H1 (cell line): ENCODE data around the gene MAGI2. TPM values are rescaled to one million over a fixed set of nuclear protein-coding genes. Genes with fewer than 3 reads are reported as not detected.

Experiments used
- CTCF ChIA-PET: fragments of 300-600 bp; sonication (Branson Sonifier 250); formaldehyde crosslinking; loops from one replicate; lab custom pipeline; 2021; ENCODE audit not compliant: partially characterized antibody; lab: Charles Lee
- POLR2A ChIA-PET: fragments of 300-600 bp; sonication (Branson Sonifier 250); formaldehyde crosslinking; loops from one replicate; lab custom pipeline; 2021; ENCODE audit warnings: inconsistent platforms; ENCODE audit not compliant: partially characterized antibody; lab: Charles Lee
- DNase-seq, 2 experiments: peaks; one replicate each; pipeline versions ENCODE4 v3.0.0 to v3.0.0-alpha.2; 2010 to 2022; ENCODE audit warnings: low spot score in 2 of 2, low read depth in 1 of 2, mixed read lengths in 1 of 2
- FAIRE-seq: peaks from 2 replicates; lab custom pipeline; 2011; peaks lifted over from hg19 to GRCh38; lab: Jason Lieb, UNC
- H2AFZ ChIP-seq: 2 replicates; pipeline ENCODE4 v1.8.1; 2012; ENCODE audit warnings: low read length, inconsistent platforms
- H2AK5ac ChIP-seq: 2 replicates; pipeline ENCODE4 v1.6.1; 2013; ENCODE audit warnings: low read depth, low read length
- H2BK120ac ChIP-seq: replicated peaks from 2 replicates; pipeline ENCODE3; 2013; ENCODE audit warnings: low read depth, low read length, inconsistent platforms
- H2BK12ac ChIP-seq: 2 replicates; pipeline ENCODE4 v1.6.1; 2013; ENCODE audit warnings: low read depth, low read length
- H2BK15ac ChIP-seq: 2 replicates; pipeline ENCODE4 v1.6.1; 2013; ENCODE audit warnings: low read length
- H2BK20ac ChIP-seq: 2 replicates; pipeline ENCODE4 v1.6.1; 2013; ENCODE audit warnings: low read length
- H2BK5ac ChIP-seq: 2 replicates; pipeline ENCODE4 v1.6.1; 2013; ENCODE audit warnings: low read depth, low read length
- H3K14ac ChIP-seq: 2 replicates; pipeline ENCODE4 v1.6.1; 2013; ENCODE audit warnings: inconsistent platforms; ENCODE audit not compliant: insufficient read length
- H3K18ac ChIP-seq: 2 replicates; pipeline ENCODE4 v1.6.1; 2013; ENCODE audit warnings: low read length; ENCODE audit errors: extremely low read depth
- H3K23ac ChIP-seq: 2 replicates; pipeline ENCODE4 v1.6.1; 2013; ENCODE audit warnings: inconsistent platforms; ENCODE audit not compliant: insufficient read length
- H3K23me2 ChIP-seq: 2 replicates; pipeline ENCODE4 v1.6.1; 2013; ENCODE audit warnings: low read depth, low read length
- H3K27ac ChIP-seq: 2 replicates; pipeline ENCODE4 v1.6.1; 2011; ENCODE audit warnings: low read depth, low read length, inconsistent platforms
- H3K27me3 ChIP-seq, 4 experiments: replicated peaks in 1 of 4; 1 replicate in 1 of 4; 2 replicates in 3 of 4; pipeline versions ENCODE4 v1.6.1 to v1.8.1; 2011 to 2013; ENCODE audit warnings: low read length in 3 of 4, mild to moderate bottlenecking in 3 of 4, inconsistent platforms in 2 of 4, mixed read lengths in 2 of 4, moderate library complexity in 1 of 4; ENCODE audit not compliant: control insufficient read depth in 3 of 4, insufficient read depth in 3 of 4; ENCODE audit errors: extremely low read depth in 1 of 4
- H3K36me3 ChIP-seq, 4 experiments: 2 replicates each; pipeline versions ENCODE4 v1.6.1 to v1.8.1; 2011 to 2013; ENCODE audit warnings: mild to moderate bottlenecking in 4 of 4, low read length in 3 of 4, moderate library complexity in 2 of 4, control low read depth in 1 of 4, inconsistent platforms in 1 of 4; ENCODE audit not compliant: insufficient read depth in 4 of 4, control insufficient read depth in 2 of 4
- H3K4ac ChIP-seq: replicated peaks from 2 replicates; pipeline ENCODE3; 2013; ENCODE audit warnings: low read length, low read depth, mixed read lengths, inconsistent platforms; ENCODE audit not compliant: insufficient read length
- H3K4me1 ChIP-seq, 4 experiments: replicated peaks in 1 of 4; 1 replicate in 1 of 4; 2 replicates in 3 of 4; pipeline versions ENCODE4 v1.6.1 to v1.8.1; 2011 to 2013; ENCODE audit warnings: low read length in 3 of 4, inconsistent platforms in 2 of 4, mixed read lengths in 1 of 4; ENCODE audit not compliant: insufficient read depth in 4 of 4, control insufficient read depth in 3 of 4
- H3K4me2 ChIP-seq, 2 experiments: 2 replicates each; pipeline versions ENCODE4 v1.6.1 to v1.8.1; 2011 to 2013; ENCODE audit warnings: low read depth in 2 of 2, low read length in 2 of 2, control low read depth in 1 of 2, inconsistent platforms in 1 of 2, mild to moderate bottlenecking in 1 of 2; ENCODE audit not compliant: insufficient read depth in 1 of 2
- H3K4me3 ChIP-seq, 4 experiments: fragments of 200-600, 300-600 bp in 1 of 4; sonication (generic), shearing (Covaris generic), sonication (Bioruptor Twin) in 1 of 4; 2 replicates each; pipeline versions ENCODE4 v1.5.1 to v1.8.1; 2011 to 2016; ENCODE audit warnings: low read length in 4 of 4, low read depth in 3 of 4, control low read depth in 2 of 4, inconsistent platforms in 2 of 4, mild to moderate bottlenecking in 2 of 4, mixed read lengths in 1 of 4, moderate library complexity in 1 of 4; ENCODE audit not compliant: insufficient read depth in 2 of 4; ENCODE audit errors: extremely low read depth in 1 of 4
- H3K56ac ChIP-seq: replicated peaks from 2 replicates; pipeline ENCODE3; 2013; ENCODE audit warnings: low read depth, mild to moderate bottlenecking, mixed read lengths, low read length, inconsistent platforms; ENCODE audit not compliant: insufficient read length
- H3K79me1 ChIP-seq: 2 replicates; pipeline ENCODE4 v1.6.1; 2013; ENCODE audit warnings: low read depth, low read length, control low read depth
- H3K79me2 ChIP-seq, 2 experiments: 2 replicates each; pipeline versions ENCODE4 v1.6.1 to v1.8.1; 2012 to 2013; ENCODE audit warnings: low read length in 2 of 2, mild to moderate bottlenecking in 2 of 2, inconsistent platforms in 1 of 2; ENCODE audit not compliant: insufficient read depth in 2 of 2, control insufficient read depth in 1 of 2
- H3K9ac ChIP-seq, 4 experiments: replicated peaks in 1 of 4; 1 replicate in 1 of 4; 2 replicates in 3 of 4; pipeline versions ENCODE4 v1.6.1 to v1.8.1; 2011 to 2013; ENCODE audit warnings: low read depth in 3 of 4, low read length in 3 of 4, control low read depth in 2 of 4, mild to moderate bottlenecking in 2 of 4, moderate library complexity in 2 of 4, inconsistent platforms in 1 of 4; ENCODE audit errors: extremely low read depth in 1 of 4
- H3K9me3 ChIP-seq, 2 experiments: 2 replicates each; pipeline versions ENCODE4 v1.6.1 to v1.8.1; 2012 to 2013; ENCODE audit warnings: mild to moderate bottlenecking in 2 of 2, moderate library complexity in 2 of 2, control low read depth in 1 of 2, inconsistent platforms in 1 of 2, low read depth in 1 of 2, low read length in 1 of 2, mixed read lengths in 1 of 2; ENCODE audit not compliant: insufficient read depth in 2 of 2
- H4K20me1 ChIP-seq, 2 experiments: replicated peaks in 1 of 2; 2 replicates each; pipeline versions ENCODE3 to v1.8.1; 2011 to 2013; ENCODE audit warnings: inconsistent platforms in 2 of 2, low read length in 2 of 2, mild to moderate bottlenecking in 1 of 2; ENCODE audit not compliant: insufficient read depth in 2 of 2, control insufficient read depth in 1 of 2
- H4K5ac ChIP-seq: 2 replicates; pipeline ENCODE4 v1.6.1; 2013; ENCODE audit warnings: low read length, low read depth, mixed read lengths, inconsistent platforms; ENCODE audit not compliant: insufficient read length
- H4K8ac ChIP-seq: 2 replicates; pipeline ENCODE4 v1.8.0; 2013; ENCODE audit warnings: mild to moderate bottlenecking, moderate library complexity, low read length, inconsistent platforms; ENCODE audit not compliant: insufficient read depth; ENCODE audit errors: extremely low read depth
- H4K91ac ChIP-seq: replicated peaks from 2 replicates; pipeline ENCODE3; 2013; ENCODE audit warnings: low read length, mixed read lengths, inconsistent platforms; ENCODE audit not compliant: insufficient read length
- CBX8 ChIP-seq: fragments of 300-800, 300-1000 bp; sonication (generic); IDR thresholded peaks from 2 replicates; pipeline ENCODE4 v1.7.1; 2016; ENCODE audit warnings: low read depth, low read length, borderline replicate concordance
- GTF2F1 ChIP-seq: IDR thresholded peaks from 2 replicates; pipeline ENCODE4 v1.6.1; 2012; ENCODE audit warnings: low read depth, low read length, improper control_type of control experiment, borderline replicate concordance
- HDAC6 ChIP-seq: IDR thresholded peaks from one replicate; pipeline ENCODE4 v1.7.1; 2012; ENCODE audit warnings: low read depth, mild to moderate bottlenecking, inconsistent platforms, low read length, moderate library complexity
- NRF1 ChIP-seq: IDR thresholded peaks from 2 replicates; pipeline ENCODE4 v1.6.1; 2011; ENCODE audit warnings: mild to moderate bottlenecking, low read depth, low read length, improper control_type of control experiment
- PHF8 ChIP-seq: fragments of 200-600 bp; sonication (generic); conservative IDR thresholded peaks from 2 replicates; pipeline ENCODE4 v1.7.1; 2012; ENCODE audit warnings: low read depth, mild to moderate bottlenecking, inconsistent platforms, low read length, moderate library complexity
- RBBP5 ChIP-seq: IDR thresholded peaks from 2 replicates; pipeline ENCODE4 v1.7.1; 2012; ENCODE audit warnings: low read depth, mild to moderate bottlenecking, inconsistent platforms, low read length, moderate library complexity, borderline replicate concordance
- RNF2 ChIP-seq: fragments of 200-900, 300-1000 bp; sonication (generic); IDR thresholded peaks from 2 replicates; pipeline ENCODE4 v1.7.1; 2016; ENCODE audit warnings: borderline replicate concordance, low read depth, mild to moderate bottlenecking, antibody characterized with exemption, low read length; ENCODE audit not compliant: poor library complexity, severe bottlenecking; ENCODE audit errors: missing control alignments
- RXRA ChIP-seq: IDR thresholded peaks from 2 replicates; pipeline ENCODE4 v1.6.1; 2011; ENCODE audit warnings: low read depth, mild to moderate bottlenecking, low read length, moderate library complexity; ENCODE audit not compliant: insufficient read depth
- SAP30 ChIP-seq: fragments of 300-600 bp; sonication (generic); IDR thresholded peaks from 2 replicates; pipeline ENCODE4 v1.7.1; 2012; ENCODE audit warnings: low read length, moderate library complexity, mild to moderate bottlenecking, inconsistent platforms; ENCODE audit not compliant: insufficient read depth, insufficient replicate concordance
- SP2 ChIP-seq: IDR thresholded peaks from 2 replicates; pipeline ENCODE4 v1.6.1; 2012; ENCODE audit warnings: mild to moderate bottlenecking, low read length, inconsistent platforms
- SRF ChIP-seq: IDR thresholded peaks from 2 replicates; pipeline ENCODE4 v1.6.1; 2011; ENCODE audit warnings: mild to moderate bottlenecking, low read depth, low read length, moderate library complexity
- TCF12 ChIP-seq: IDR thresholded peaks from 2 replicates; pipeline ENCODE4 v1.6.1; 2011; ENCODE audit warnings: low read depth, mild to moderate bottlenecking, low read length
- YY1 ChIP-seq: IDR thresholded peaks from 2 replicates; pipeline ENCODE4 v1.6.1; 2011; ENCODE audit warnings: low read depth, mild to moderate bottlenecking, low read length
- WGBS, 2 experiments: shearing (Covaris generic) in 1 of 2; methylation state at CpG; one replicate each; pipeline versions ENCODE4 v1.1.6 to v1.1.7; 2013 to 2015; ENCODE audit warnings: low lambda C conversion rate in 2 of 2, mixed read lengths in 2 of 2, inconsistent platforms in 1 of 2, low coverage in 1 of 2, missing lambda C conversion rate in 1 of 2; ENCODE audit not compliant: insufficient replicate concordance in 2 of 2, insufficient coverage in 1 of 2, insufficient read length in 1 of 2; ENCODE audit errors: extremely low coverage in 1 of 2, missing lambda C conversion rate in 1 of 2; 5-methylcytosine and 5-hydroxymethylcytosine counted together
- polyA plus RNA-seq, 7 experiments: library from polyadenylated mRNA; depleted of rRNA in 3 of 7; stranded (reverse) in 5 of 7; unstranded in 2 of 7; fragments of >200 nt in 5 of 7; fragments of 200-250 nt in 2 of 7; gene quantifications; 1 replicate in 5 of 7; 2 replicates in 1 of 7; 4 replicates in 1 of 7; pipeline versions ENCODE4 v1.2.1 to v1.2.3, GENCODE V29; 2011 to 2013; ENCODE audit warnings: missing spikeins in 2 of 7, mixed read lengths in 2 of 7
- total RNA-seq: library from RNA; stranded (reverse); fragmentation: NEBNext Ultra II Directional; extraction: Animal tissue kit (Norgen Biotek cat#: 25700); gene quantifications from 2 replicates; pipeline ENCODE4 v1.2.1, GENCODE V29; 2021

The MAGI2 gene
- total and polyA plus RNA-seq, 2 of the 8 experiments (the other 6 are each of a cell fraction or from before 2014, with no cell fraction given) = 6.0 to 27.3 TPM

GRCh38 chr7:78953726-78954363, 499.6 kb downstream of the MAGI2 start:
- H3K4me1 ChIP-seq = peaks cover 0 to 3% (median 0%) of the 10 kb centered on the region in 4 experiments; a peak in 1 of 7 replicates
- no peaks in the 10 kb centered on the region for H3K79me1 ChIP-seq
- no peak overlapping the region for H3K4me2 ChIP-seq
- no peak overlapping the region for H2BK120ac ChIP-seq
- H3K4me3 ChIP-seq = no peak overlapping the region
- no peak overlapping the region for H4K8ac ChIP-seq
- POLR2A ChIA-PET = interaction anchor here (0.7 kb wide), 1 partner anchor 895 kb away, joined by 3 read pairs; no protein-coding TSS in a partner anchor
- H2BK12ac ChIP-seq = no peak overlapping the region
- H3K4ac ChIP-seq = no peak overlapping the region
- H3K18ac ChIP-seq = no peak overlapping the region
- no peaks in the 10 kb centered on the region for H4K20me1 ChIP-seq
- no peaks in the 10 kb centered on the region for H3K9me3 ChIP-seq
- 95% methylated on average over 5 of the region's 5 CpGs; no CpG with 5 or more reads in 1 of the 2 experiments for WGBS, 2 experiments
- DNase-seq (no peak), FAIRE-seq (peak; percentile 24)
- H3K27ac ChIP-seq = no peak overlapping the region
- no peak overlapping the region for H3K14ac ChIP-seq
- H3K56ac ChIP-seq = no peak overlapping the region
- no peaks in the 10 kb centered on the region for H3K79me2 ChIP-seq
- H2BK5ac ChIP-seq = no peak overlapping the region
- no peak overlapping the region for H2BK15ac ChIP-seq
- H3K9ac ChIP-seq = no peak overlapping the region
- H3K27me3 ChIP-seq = no peaks in the 10 kb centered on the region
- no peak overlapping the region for H2AFZ ChIP-seq
- no peak overlapping the region for H4K91ac ChIP-seq
- H3K23ac ChIP-seq = no peak overlapping the region
- no peak overlapping the region for H2BK20ac ChIP-seq
- H3K23me2 ChIP-seq = no peaks in the 10 kb centered on the region
- H3K36me3 ChIP-seq = no peaks in the 10 kb centered on the region
- H4K5ac ChIP-seq = no peak overlapping the region
- CTCF ChIA-PET = interaction anchor here (0.6 kb wide), 1 partner anchor 163 kb away, joined by 3 read pairs; no protein-coding TSS in a partner anchor
- no peak overlapping the region for H2AK5ac ChIP-seq
- TF ChIP-seq SP2 = no peak
- TF ChIP-seq TCF12 = no peak
- TF ChIP-seq SAP30 = no peak
- no peak for TF ChIP-seq RNF2
- TF ChIP-seq NRF1 = no peak
- TF ChIP-seq SRF = no peak
- no peak for TF ChIP-seq CBX8
- no peak for TF ChIP-seq YY1
- TF ChIP-seq RXRA = no peak
- no peak for TF ChIP-seq HDAC6
- TF ChIP-seq PHF8 = no peak
- no peak for TF ChIP-seq RBBP5
- no peak for TF ChIP-seq GTF2F1
